NCI-H146 (cell line): ENCODE data around the gene DTNB.
A peak's percentile ranks its signal among the peaks of the same experiment; 100 is the strongest.
"Not testable (repeated sequence)": the region's sequence is repeated elsewhere in the genome, so short reads cannot be mapped to it uniquely, and the experiment has no call there.

Experiments used
- DNase-seq: peaks from one replicate; lab custom pipeline; 2025; lab: John Stamatoyannopoulos, UW

Gene DTNB

DNA sequence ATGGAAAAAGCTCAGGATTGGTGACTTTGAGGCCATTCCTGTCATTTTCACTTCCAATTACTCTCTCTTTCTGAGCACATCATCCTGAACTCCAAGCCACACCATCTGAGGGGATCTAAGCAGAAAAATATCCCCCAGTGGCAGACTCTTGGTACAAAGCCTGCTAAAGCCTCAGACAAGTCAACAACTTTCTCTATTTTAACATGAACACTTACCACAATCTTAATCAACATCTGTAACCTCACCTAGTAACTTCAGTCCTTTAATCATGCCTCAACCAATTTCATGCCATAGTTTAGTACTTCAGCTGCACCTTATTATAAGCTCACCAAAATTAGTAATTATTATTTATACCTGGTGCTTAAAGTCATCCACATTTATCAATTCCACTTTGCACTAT, 128.9 kb downstream of the DTNB start:
- DNase-seq, result no peak

GRCh38 chr2:25543939-25544338, 129.4 kb downstream of the DTNB start:
- no peak for DNase-seq

DNA sequence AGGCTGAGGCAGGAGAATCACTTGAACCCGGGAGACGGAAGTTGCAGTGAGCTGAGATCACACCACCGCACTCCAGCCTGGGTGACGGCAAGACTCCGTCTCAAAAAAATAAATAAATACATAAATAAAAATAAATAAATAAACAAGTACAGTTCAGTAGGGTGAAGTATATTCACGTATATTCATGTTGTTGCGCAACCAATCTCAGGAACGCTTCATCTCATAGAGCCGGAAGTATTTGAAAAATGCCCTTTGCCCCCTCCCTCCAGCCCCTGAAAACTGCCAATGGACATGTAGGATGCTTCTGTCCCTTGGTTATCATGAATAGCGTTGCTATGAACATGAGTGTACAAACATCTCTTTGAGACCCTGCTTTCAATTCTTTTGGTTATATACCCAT, 132.0 kb downstream of the DTNB start:
- no peak for DNase-seq

- no peak for DNase-seq
Observed at GRCh38 chr2:25539136-25539535, 134.2 kb downstream of the DTNB start.

- no peak for DNase-seq
Observed at GRCh38 chr2:25537526-25537925, 135.9 kb downstream of the DTNB start.

DNA sequence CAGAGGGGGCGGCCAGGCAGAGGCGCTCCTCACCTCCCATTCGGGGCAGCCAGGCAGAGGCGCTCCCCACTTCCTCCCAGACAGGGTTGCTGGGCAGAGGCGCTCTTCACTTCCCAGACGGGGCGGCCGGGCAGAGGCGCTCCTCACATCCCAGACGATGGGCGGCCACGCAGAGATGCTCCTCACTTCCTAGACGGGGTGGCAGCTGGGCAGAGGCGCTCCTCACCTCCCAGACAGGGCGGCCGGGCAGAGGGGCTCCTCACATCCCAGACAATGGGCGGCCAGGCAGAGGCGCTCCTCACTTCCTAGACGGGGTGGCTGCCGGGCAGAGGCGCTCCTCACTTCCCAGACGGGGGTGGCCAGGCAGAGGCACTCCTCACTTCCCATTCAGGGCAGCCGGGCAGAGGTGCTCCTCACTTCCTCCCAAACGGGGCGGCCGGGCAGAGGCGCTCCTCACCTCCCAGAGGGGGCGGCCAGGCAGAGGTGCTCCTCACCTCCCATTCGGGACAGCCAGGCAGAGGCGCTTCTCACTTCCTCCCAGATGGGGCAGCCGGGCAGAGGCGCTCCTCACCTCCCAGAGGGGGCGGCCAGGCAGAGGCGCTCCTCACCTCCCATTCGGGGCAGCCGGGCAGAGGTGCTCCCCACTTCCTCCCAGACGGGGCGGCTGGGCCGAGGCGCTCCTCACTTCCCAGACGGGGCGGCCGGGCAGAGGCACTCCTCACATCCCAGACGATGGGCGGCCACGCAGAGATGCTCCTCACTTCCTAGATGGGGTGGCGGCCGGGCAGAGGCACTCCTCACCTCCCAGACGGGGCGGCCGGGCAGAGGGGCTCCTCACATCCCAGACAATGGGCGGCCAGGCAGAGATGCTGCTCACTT, 137.7 kb downstream of the DTNB start:
- not testable (repeated sequence) for DNase-seq

DNA sequence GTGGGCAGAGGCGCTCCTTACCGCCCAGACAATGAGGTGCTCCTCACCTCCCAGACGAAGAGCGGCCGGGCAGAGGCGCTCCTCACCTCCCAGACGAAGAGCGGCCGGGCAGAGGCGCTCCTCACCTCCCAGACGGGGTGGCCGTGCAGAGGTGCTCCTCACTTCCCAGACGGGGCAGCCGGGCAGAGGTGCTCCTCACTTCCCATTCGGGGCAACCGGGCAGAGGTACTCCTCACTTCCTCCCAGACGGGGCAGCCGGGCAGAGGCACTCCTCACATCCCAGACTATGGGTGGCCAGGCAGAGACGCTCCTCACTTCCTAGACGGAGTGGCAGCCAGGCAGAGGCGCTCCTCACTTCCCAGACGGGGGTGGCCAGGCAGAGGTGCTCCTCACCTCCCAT, 138.4 kb downstream of the DTNB start:
- DNase-seq, result not testable (repeated sequence)

DNA sequence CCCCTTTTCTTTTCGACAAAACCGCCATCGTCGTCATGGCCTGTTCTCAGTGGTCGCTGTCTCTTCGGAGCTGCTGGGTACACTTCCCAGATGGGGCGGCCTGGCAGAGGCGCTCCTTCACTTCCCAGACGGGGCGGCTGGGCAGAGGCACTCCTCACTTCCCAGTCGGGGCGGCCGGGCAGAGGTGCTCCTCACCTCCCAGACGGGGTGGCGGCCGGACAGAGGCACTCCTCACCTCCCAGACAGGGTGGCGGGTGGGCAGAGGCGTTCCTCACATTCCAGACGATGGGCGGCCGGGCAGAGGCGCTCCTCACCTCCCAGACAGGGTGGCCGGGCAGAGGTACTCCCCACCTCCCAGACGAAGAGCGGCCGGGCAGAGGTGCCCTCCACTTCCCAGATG, 138.9 kb downstream of the DTNB start:
- no peak for DNase-seq

GRCh38 chr2:25533771-25534170, 139.6 kb downstream of the DTNB start:
- DNase-seq, result not testable (repeated sequence)

DNA sequence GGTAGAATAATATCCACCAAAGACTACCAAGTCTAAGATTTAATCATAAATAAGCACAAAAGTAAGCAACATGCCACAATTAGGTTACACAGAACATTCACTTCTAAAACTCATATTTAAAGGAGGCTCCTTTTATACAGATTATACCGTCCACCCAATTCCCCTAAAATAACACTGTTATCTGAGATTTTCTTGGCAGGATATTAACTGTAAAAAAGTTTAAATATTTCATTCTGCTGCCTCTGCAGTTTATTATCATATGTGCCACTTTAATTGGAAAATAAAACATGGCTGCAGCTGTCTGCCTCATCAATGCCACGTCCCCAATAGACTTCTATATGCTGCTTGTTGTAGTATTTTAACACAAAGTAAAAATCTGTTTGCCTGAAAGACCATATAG, 140.9 kb downstream of the DTNB start:
- DNase-seq, result no peak

- no peak for DNase-seq
Observed at GRCh38 chr2:25529034-25529433, 144.3 kb downstream of the DTNB start.

DNA sequence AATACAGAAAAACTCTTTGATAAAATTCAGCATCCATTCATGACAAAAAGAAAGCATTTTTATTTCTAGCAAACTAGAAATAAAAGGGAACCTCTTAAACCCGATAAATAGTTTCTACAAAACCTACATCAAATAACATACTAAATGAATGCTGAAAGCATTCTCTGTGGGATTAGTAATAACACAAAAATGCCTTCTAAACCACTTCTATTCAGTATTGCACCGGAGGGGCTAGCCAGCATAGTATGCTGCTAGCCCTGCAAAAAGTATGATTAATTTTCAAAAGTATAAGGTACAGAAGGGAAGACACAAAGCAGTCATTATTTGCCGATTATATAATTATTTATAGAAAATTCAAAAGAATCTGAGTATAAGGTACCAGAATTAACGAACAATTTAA, 145.2 kb downstream of the DTNB start:
- DNase-seq, result no peak

GRCh38 chr2:25524507-25524906, 148.9 kb downstream of the DTNB start:
- DNase-seq, result peak; percentile 28

DNA sequence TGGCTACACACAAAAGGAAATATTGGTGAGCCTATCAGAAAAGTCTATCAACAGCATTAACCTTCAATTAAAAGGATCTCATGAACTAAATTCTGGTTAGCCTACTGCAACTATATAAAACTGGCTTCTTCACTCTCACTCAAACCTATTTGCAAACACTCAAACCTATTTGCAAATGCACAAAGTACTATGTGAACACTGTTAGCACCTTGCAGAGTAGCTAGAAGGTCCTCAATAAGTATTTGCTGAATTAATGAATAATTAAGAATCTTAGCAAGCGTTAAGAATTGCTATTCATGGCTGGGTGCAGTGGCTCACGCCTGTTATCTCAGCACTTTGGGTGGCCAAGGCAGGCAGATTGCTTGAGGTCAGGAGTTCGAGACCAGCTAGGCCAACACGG, 150.3 kb downstream of the DTNB start:
- no peak for DNase-seq

DNA sequence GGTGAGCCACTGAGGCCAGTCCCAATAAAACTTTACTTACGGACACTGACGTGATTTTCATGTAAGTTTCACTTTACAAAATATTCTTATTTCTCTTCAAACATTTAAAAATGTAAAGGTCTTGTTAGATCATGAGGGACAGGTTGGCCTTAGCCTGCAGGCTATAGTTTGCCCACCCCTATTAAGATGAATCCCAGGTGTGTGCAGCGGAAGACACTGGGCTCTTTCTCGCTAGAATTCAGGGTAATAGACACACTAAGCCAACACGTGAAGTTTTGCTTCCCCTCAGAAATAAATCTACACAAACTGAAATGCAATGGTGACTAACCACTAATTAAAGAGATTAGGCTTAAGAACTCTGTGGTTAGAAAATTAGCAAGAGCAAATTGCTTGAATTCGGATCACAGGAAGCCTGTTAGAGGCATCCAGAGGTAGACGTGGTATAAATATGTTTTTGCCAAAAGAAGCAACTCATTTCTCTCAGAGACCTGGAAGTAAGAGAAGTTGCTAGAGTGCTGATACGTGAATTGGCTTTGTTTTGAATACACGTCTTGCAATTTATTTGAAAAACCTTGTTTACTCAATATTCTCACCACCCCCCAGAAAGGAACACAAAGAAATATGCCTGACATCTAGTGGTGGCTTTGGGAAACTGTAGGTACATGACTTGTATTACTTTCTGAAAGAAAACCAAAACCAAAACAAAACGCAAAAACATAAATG, 151.6 kb downstream of the DTNB start:
- DNase-seq, result peak; percentile 70

DNA sequence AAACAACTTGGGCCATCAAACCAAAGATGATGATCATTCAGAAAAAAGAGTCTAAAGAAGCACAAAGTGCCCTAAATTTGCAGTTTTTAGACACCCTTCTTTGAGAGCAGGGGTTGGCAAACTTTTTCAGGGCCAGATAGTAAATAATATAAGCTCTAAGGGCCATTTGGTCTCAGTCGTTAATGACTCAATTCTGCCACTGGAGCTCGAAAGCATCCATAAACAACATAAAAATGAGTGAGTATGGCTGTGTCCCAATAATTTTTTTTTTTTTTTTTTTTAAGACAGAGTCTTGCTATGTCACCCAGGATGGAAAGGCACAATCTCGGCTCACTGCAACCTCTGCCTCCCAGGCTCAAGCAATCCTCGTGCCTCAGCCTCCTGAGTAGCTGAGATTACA, 152.3 kb downstream of the DTNB start:
- no peak for DNase-seq

GRCh38 chr2:25517701-25518100, 155.7 kb downstream of the DTNB start:
- no peak for DNase-seq

GRCh38 chr2:25514043-25514637, 159.2 kb downstream of the DTNB start:
- no peak for DNase-seq

DNA sequence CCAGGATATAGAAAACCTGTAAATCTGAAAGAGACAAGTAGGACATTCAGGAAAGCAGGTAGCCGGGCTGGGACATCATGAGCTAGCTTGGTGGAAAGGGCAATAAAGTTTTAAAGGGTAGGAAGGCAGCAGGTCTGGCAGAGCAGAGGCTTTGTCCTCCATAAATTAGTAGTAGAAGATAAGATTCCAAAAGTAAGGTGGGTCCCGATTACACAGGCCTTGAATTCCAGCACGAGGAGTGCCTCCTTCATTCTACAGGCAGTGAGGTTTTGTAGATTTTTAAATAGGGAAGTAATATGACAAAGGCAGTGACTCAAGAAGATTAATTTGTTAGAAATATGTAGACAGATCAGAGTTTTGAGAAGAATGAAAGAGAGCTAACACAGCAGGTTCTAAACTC, 160.7 kb downstream of the DTNB start:
- DNase-seq, result no peak

- no peak for DNase-seq
Observed at GRCh38 chr2:25506226-25506625, 167.2 kb downstream of the DTNB start.

DNA sequence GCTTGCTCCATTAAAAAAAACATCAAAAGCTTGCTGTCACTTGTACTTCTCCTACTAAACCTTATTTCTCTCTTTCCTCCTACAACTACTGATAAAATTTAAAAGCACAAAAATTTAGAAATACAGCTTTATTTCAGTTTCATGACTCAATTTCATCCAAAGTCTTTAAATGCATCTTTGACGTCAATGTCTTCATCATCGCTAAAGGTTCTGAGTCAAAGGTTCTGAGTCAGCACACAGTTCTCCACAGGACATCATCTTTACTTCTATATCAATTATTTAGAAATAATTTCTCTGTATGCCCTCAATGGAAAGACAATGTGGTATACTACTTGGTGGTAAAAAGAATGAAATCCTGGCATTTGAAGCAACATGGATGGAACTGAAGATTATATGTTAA, 167.8 kb downstream of the DTNB start:
- DNase-seq, result no peak

- no peak for DNase-seq
Observed at GRCh38 chr2:25505182-25505581, 168.2 kb downstream of the DTNB start.

- DNase-seq, result no peak
Observed at GRCh38 chr2:25504266-25504665, 169.1 kb downstream of the DTNB start.
